Measurements from ENCODE around the gene CLEC7A.

Gene CLEC7A

DNA sequence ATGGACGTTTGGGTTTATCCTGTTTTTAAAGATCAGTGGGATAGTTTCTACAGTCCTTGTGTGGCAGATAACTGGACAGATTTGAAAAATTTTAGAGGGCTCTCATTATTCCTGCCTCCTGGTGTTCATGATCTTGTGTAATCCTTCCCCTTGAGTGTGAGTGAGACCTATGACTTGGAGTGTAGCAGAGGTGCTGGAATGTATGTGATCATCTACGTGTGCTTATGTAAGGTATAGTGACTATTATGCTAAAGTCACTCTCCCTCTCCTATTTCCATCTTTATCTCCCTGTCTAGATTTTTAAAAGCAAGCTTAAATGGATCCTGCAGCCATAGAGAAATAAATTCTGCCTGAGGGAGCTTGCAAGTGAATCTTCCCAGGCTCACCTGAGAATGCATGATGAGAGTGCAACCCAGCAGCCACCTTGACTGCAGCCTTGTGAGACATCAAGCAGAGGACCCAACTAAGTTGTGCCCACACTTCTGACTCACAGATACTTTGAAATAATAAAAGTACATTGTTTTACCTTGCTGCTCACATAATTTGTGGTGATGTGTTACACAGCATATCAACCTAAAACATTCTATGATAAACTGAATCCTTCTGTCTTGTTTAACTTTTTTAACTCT, 45.1 kb upstream of the CLEC7A start:
- Histone ChIP-seq H3K9me3 (ENCODE audit: control insufficient read depth, low read length) (no peaks in the 10 kb centered on the region), H3K79me2 (no peaks in the 10 kb centered on the region), H3K27ac (no peak overlapping the region), H3K27me3 (ENCODE audit: control insufficient read depth, insufficient read depth, low read length) (no peaks in the 10 kb centered on the region), H3K4me1 (no peaks in the 10 kb centered on the region), H3K4me2 (ENCODE audit: low read length) (no peak overlapping the region), H2AFZ (no peak overlapping the region), H3K36me3 (ENCODE audit: control insufficient read depth, insufficient read depth, low read length) (no peaks in the 10 kb centered on the region), H3K4me3 (ENCODE audit: low read depth, low read length) (no peak overlapping the region), H3K9ac (no peak overlapping the region)
- TF ChIP-seq, protein P1, sequence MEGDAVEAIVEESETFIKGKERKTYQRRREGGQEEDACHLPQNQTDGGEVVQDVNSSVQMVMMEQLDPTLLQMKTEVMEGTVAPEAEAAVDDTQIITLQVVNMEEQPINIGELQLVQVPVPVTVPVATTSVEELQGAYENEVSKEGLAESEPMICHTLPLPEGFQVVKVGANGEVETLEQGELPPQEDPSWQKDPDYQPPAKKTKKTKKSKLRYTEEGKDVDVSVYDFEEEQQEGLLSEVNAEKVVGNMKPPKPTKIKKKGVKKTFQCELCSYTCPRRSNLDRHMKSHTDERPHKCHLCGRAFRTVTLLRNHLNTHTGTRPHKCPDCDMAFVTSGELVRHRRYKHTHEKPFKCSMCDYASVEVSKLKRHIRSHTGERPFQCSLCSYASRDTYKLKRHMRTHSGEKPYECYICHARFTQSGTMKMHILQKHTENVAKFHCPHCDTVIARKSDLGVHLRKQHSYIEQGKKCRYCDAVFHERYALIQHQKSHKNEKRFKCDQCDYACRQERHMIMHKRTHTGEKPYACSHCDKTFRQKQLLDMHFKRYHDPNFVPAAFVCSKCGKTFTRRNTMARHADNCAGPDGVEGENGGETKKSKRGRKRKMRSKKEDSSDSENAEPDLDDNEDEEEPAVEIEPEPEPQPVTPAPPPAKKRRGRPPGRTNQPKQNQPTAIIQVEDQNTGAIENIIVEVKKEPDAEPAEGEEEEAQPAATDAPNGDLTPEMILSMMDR (IDR thresholded peaks at IDR 0.05) = no peak

DNA sequence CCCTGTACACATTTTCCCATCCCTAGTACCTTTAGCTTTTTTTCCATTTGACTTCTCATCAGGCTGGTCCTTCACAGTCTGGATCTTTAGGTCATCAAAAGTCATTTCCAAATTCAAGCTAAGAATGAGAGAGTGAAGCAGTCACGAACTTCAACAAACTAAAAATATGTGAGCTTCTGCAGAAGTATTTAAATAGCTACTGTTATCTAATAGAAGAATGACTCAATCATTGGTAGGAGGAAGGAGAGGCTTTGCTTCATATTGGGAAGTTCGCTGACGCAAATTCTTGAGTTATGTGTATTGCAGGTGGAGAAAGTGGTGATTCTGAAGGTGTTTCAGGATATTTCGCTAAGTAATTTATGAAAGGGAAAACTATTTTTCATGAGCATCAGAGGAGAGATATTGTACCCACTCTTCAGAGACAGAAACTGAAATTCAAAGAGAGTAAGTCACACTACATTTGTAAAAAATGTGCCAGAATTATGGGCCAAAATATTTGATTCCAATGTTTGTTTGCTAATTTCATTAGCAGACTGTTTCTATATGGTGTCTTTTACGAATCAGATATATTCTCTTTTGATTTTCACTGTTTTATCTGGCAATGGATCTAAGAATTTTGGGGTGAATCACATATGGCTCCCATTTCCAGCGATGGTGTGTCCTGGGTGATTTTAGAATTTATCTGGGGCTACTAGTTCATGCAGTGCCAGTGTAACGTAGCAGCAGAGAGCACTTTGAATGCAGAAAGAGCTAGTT, 42.2 kb upstream of the CLEC7A start, which contains the start of gene OLR1:
Gene OLR1 (minus strand): TSS at position 160 of the 756 bp plus-strand sequence. CDS start 55 bp downstream, at position 105.
- TF ChIP-seq, protein P1 (IDR thresholded peaks at IDR 0.05) = no peak
- Histone ChIP-seq H3K27ac (no peak within 1 kb of the TSS), H3K4me3 (ENCODE audit: low read depth, low read length) (no peak within 1 kb of the TSS), H3K4me2 (ENCODE audit: low read length) (no peak within 1 kb of the TSS), H3K9ac (no peak within 1 kb of the TSS), H3K4me1 (no peaks in the 10 kb centered on the region), H2AFZ (no peak within 1 kb of the TSS), H3K9me3 (ENCODE audit: control insufficient read depth, low read length) (no peaks in the 10 kb centered on the region), H3K36me3 (ENCODE audit: control insufficient read depth, insufficient read depth, low read length) (no peaks in the 10 kb centered on the region), H3K27me3 (ENCODE audit: control insufficient read depth, insufficient read depth, low read length) (no peaks in the 10 kb centered on the region), H3K79me2 (no peaks in the 10 kb centered on the region)

DNA sequence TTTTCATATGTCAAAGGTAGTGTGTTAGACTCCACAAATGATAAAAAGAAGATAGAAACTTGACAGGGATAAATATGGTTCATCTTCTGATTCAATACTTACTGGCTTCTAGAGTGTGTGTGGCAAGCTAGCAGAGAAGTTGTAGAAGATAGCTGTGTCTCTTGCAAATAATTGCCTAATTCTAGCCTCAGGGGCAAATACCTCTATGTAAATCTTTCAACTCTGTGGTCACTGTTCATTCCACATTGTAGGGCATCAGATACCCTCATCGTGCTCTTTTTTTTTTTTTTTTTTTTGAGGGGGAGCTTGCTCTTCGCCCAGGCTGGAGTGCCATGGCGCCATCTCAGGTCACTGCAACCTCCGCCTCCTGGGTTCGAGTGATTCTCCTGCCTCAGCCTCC, 40.2 kb upstream of the CLEC7A start:
- Histone ChIP-seq H3K4me1 (no peaks in the 10 kb centered on the region), H3K36me3 (ENCODE audit: control insufficient read depth, insufficient read depth, low read length) (no peaks in the 10 kb centered on the region), H3K9ac (no peak overlapping the region), H3K4me2 (ENCODE audit: low read length) (no peak overlapping the region), H3K4me3 (ENCODE audit: low read depth, low read length) (no peak overlapping the region), H3K27me3 (ENCODE audit: control insufficient read depth, insufficient read depth, low read length) (no peaks in the 10 kb centered on the region), H3K27ac (no peak overlapping the region), H3K79me2 (no peaks in the 10 kb centered on the region), H2AFZ (no peak overlapping the region), H3K9me3 (ENCODE audit: control insufficient read depth, low read length) (no peaks in the 10 kb centered on the region)
- TF ChIP-seq, protein P1 (IDR thresholded peaks at IDR 0.05) = no peak

DNA sequence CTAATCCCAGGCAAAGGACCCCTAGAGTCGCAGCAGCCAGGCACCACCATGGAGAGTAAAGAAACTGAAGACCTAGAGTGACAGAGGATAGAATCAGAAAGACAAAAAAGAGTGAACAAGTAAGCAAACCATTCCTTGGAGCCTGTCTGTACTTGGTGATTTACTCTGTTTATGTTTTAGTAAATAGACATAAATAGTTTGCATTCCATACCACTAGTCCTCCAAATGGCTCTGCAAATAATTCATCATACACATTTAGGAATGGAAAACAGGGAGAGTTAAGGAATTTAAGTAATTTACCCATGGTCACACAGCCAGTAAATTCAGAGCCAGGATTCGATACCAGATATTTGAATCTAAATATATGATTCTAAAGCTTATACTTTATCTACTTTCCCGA, 39.1 kb upstream of the CLEC7A start:
- Histone ChIP-seq H3K4me3 (ENCODE audit: low read depth, low read length) (no peak overlapping the region), H3K9ac (no peak overlapping the region), H3K4me2 (ENCODE audit: low read length) (no peak overlapping the region), H3K27me3 (ENCODE audit: control insufficient read depth, insufficient read depth, low read length) (no peaks in the 10 kb centered on the region), H3K27ac (no peak overlapping the region), H3K9me3 (ENCODE audit: control insufficient read depth, low read length) (no peaks in the 10 kb centered on the region), H3K79me2 (no peaks in the 10 kb centered on the region), H3K4me1 (no peaks in the 10 kb centered on the region), H3K36me3 (ENCODE audit: control insufficient read depth, insufficient read depth, low read length) (no peaks in the 10 kb centered on the region), H2AFZ (no peak overlapping the region)
- TF ChIP-seq, protein P1 (IDR thresholded peaks at IDR 0.05) = no peak
